ENCODE data around the gene CFAP74.

CFAP74 gene

DNA sequence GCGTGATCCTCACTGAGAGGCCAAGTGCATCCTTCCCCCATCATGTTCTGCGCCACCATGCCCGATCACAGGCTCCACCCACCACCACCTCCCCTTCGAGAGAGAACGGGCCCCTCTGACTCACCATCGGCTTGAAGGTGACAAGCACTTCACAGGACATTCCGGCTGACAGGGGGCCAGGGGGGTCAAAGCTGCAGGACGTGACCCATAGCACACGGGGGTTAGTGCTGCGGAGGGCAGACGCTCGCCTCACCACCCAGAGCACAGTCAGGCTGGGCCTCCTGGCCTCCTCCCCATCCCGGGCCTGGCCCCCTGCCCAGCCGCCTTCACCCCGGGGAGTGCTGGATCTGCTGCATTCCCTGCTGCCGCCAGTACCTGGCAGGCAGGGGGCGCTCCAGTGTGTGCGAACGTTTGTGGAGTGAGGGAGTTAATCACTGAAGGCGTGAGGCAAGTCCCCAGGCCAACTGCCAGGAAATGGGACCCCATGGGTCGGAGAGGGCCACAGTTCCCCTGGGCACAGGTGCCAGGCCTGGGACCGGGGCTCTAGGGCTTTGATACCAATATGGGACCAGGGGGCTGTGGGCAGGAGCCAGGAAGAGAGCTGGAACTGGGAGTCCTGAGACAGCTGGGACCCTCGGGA lies 43.6 kb downstream of the CFAP74 start:
- no peak overlapping the region for H3K4me3 ChIP-seq (ENCODE audit: low read length)
- peak; percentile 48 for DNase-seq (ENCODE audit: low read depth, low spot score)

DNA sequence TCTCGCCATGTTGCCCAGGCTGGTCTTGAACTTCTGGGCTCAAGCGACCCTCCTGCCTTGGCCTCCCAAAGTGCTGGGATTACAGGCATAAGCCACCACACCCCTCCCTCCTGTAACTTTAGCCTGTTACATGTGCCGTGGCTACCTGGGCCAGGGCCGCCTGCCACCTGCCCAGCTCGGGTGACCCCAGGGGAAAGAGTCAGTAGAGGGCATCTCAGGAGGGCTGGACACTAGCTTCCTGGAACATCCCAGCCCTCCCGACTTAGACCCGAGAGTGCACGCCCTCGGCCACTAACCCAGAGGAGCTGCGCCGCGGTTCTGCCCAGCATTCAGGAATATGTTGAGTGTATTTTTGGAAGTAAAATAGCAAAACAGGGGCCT lies 44.1 kb downstream of the CFAP74 start:
- no peak for DNase-seq (ENCODE audit: low read depth, low spot score)
- no peak overlapping the region for H3K4me3 ChIP-seq (ENCODE audit: low read length)

DNA sequence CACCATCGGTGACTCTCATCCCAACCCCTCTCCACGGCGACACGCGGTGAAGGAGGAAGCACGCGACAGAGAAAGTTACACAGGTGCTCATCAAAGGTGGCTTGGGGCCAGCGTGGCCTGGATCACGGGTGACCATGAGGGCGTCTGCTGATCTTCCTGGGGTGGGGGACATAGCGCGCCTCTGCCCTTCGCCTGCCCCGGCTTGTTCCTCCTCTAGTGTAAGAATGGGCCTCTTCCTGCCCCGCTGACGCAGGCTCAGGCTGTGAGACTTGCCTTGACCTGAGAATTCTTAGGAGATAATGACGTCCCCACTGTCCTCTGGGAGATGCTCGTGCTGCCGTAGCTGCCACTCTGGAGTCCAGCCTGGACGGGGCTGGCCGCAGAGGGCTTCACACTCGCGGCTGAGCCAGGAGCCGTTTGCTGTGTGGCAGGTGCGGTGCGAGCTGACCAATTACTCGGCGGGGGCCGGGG lies 45.5 kb downstream of the CFAP74 start:
- H3K4me3 ChIP-seq (ENCODE audit: low read length), result no peak overlapping the region
- DNase-seq (ENCODE audit: low read depth, low spot score), result no peak

DNA sequence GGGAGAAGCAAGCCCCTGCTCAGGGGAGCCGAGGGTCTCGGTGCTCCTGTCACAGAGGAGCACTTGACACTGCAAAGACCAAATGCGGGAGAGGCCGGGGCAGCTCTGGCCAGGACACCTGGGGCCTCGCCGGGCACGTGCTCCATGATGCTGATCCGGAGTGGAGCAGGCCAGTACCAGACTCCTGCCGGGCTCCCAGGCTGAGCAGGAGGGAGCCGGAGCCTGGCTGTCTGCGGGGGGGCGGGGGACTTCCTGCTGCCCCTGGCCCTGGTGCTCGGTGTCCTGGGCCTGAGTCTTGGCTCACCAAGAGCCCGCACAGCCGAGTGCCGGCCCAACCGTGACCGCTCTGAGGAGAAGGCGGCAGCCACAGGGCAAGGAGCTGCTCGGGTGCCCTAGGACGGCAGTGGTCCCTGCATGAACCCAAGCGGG lies 46.0 kb downstream of the CFAP74 start:
- DNase-seq (ENCODE audit: low read depth, low spot score), result no peak
- no peak overlapping the region for H3K4me3 ChIP-seq (ENCODE audit: low read length)

DNA sequence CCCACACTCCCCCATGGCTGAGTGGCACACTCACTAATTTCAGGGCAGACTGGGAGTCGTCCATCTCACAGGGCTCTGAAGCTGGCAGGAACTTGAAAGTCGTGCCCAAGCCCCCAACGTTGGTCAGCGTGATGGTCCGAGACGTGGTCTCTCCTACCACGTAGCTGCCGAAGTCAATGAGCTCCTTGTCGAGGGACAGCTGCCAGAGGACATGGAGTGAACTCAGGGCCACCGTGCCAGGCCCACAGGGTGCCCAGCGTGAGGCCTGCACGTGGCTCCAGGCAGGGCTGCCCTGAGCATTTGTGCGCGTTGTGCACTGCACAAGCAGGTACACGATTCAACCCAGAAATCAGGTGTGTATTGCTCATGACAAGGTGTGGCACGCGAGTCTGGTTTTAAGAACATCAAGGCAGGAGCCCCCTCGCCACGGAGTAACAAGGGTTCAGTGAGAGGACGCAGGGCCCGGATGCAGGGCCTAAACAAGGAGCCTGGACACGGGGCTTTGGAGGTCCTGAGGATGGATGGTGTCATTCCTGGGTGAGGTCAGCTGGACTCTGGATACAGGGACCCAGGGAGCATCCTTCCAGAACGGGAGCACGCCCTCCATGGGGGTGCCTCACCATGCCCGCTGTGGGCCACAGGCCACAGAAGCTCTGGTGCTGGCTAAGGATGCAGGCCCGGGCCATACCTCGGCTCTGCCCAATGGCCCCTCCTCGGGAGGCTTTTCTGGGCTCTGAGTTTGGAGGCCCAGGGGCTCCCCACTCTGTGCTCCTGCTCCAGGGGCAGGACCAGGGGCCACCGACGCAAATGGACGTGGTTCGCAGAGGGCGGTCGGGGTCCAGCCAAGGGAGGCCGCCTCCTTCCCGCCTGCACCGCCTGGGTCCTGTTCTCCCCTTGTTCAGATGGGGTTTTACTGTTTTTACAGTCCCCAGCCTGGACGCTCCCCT lies 46.7 kb downstream of the CFAP74 start:
- DNase-seq (ENCODE audit: low read depth, low spot score), result no peak
- H3K4me3 ChIP-seq (ENCODE audit: low read length), result no peak overlapping the region

DNA sequence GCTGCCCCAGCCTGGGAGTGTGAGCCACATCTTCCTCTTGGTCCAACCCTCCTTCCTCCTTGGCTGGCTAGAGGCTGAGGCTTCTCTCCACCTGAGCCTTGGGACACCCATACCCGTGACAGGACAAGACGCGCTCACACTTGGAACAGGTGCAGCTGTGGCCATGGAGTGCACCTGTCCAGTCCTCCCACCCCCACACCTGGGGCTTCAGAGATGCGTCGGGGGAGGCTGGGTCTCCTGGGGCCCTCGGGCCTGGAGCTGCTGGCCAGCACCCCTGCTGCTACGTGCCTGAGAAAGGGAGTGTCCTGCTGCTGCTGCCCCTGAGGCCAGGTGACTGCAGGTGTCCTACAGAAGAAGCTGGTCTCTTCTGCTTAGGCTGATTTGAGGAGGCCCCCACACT lies 47.5 kb downstream of the CFAP74 start:
- H3K4me3 ChIP-seq (ENCODE audit: low read length), result no peak overlapping the region

DNA sequence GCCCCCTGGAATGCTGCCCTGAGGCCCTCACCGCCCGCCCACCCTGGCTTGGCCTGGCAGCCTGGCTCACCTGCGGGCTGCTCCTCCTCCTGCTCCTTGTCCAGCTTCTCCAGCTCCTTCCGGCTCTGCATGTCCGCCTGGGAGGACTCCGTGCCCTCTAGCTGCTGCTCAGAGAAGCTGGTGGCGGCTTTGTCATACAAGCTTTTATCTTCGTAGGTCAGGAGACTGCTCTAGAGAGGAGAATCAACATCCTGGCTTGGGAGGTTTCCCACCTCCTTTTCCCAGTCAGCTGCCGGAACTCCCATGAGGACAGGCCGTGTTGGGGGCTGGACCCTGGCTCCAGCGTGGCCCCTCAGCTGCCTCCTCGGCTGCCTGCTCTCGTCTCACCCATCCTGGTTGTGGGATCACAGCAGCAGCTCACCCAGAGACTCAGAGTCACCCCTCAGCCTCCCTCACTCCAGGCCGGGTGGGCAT lies 47.9 kb downstream of the CFAP74 start:
- no peak for DNase-seq (ENCODE audit: low read depth, low spot score)

More for the DNA sequence above, 47.5 kb downstream of the CFAP74 start:
- no peak for DNase-seq (ENCODE audit: low read depth, low spot score)

DNA sequence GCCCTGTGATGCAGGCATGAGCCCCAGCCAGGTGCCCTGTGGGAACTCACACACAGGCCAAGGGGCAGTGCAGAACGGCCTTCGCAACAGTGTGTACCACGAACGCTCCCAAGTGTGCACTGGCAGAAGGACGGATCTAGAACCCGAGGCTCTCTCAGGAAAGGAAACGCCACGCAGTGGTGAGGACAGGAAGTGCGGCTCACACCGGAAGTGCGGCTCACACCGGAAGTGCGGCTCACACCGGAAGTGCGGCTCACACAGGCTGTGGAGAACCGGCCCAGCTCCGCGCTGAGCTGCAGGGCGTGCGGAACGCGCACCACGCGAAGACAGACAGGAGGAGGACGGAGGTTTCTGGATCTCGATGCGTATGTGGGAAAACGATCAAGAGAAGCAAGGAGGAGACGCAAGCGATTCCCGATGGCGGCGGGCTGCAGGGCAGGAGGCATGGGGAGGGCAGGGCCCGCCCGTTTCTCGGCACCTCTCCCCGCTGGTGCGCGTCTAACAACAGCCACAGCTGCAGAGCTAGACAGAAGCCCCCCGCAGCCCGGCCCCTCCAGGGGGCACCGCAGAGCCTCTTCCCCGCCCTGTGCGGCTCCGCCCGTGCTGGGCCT lies 48.6 kb downstream of the CFAP74 start:
- no peak overlapping the region for H3K4me3 ChIP-seq (ENCODE audit: low read length)
- DNase-seq (ENCODE audit: low read depth, low spot score), result no peak

More for the DNA sequence above, 47.9 kb downstream of the CFAP74 start:
- H3K4me3 ChIP-seq (ENCODE audit: low read length), result no peak overlapping the region

DNA sequence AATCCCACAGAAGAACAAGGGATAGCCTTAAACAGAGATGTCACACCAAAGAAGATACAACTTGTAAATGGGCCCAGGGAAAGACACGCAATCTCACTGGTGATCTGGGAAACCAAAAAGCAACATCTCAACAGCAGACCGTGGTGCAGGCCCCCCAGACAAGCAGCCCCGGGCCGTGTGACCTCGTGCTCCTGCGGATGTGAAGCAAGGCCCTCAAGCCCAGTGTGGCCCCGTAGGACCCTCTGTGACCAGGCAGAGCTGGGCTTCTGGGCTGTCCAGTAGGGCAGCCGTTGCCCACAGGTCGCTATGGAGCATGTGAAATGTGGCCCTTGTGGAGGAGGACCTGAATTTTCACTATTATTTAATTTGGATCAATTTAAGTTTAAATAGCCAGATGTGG lies 49.6 kb downstream of the CFAP74 start:
- no peak overlapping the region for H3K4me3 ChIP-seq (ENCODE audit: low read length)

DNA sequence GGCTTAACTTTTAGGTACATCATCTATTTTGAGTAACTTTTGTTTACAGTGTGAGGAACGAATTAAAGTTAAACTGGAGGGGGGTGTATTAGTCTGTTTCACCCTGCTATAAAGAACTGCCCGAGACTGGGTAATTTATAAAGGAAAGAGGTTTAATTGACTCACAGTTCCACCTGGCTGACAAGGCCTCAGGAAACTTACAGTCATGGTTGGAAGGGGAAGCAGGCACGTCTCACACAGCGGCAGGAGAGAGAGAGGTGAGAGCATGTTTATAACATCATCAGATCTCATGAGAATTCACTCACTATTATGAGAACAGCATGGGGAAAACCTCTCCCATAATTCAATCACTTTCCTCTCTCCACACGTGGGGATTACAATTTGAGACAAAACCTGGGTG lies 52.6 kb downstream of the CFAP74 start:
- no peak overlapping the region for H3K4me3 ChIP-seq (ENCODE audit: low read length)
- DNase-seq (ENCODE audit: low read depth, low spot score), result no peak

More for the DNA sequence above, 49.6 kb downstream of the CFAP74 start:
- no peak for DNase-seq (ENCODE audit: low read depth, low spot score)

DNA sequence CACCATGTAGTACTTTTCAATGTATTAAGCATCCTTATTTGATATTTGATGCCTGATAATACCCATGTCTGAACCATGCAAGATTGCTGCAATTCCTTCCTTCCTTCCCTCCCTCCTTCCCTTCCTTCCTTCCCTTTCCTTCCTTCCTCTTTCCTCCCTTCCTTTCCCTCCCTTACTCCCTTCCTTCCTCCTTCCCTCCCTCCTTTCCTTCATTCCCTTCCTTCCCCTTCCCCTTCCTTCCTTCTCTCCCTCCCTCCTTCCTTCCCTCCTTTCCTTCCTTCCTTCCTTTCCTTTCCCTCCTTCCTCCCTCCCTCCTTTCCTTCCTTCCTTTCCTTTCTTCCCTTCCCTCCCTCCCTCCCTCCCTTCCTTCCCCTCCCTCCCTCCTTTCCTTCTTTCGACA lies 54.8 kb downstream of the CFAP74 start:
- no peak for DNase-seq (ENCODE audit: low read depth, low spot score)

DNA sequence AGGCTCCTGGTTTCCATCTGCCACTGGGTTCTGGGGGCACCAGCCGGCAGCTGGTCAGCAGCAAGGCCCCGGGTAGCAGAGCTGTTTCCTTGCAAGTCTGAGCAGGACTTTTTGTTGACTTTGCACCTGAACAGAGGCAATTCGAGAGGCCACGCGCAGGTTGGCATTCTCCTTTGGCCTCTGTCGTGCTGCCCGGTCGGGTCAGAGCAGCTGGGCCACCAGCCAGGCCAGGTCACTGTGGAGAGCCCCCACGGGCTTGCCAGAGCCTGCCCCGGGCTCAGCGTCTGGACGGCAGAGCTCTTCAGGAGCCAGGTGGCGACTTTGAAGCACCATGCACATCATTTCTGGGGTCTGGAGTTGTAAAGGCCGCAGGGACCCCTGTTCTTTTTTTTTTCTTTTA lies 56.1 kb downstream of the CFAP74 start:
- no peak for DNase-seq (ENCODE audit: low read depth, low spot score)
- H3K4me3 ChIP-seq (ENCODE audit: low read length), result no peak overlapping the region

More for the DNA sequence above, 54.8 kb downstream of the CFAP74 start:
- no peak overlapping the region for H3K4me3 ChIP-seq (ENCODE audit: low read length)

DNA sequence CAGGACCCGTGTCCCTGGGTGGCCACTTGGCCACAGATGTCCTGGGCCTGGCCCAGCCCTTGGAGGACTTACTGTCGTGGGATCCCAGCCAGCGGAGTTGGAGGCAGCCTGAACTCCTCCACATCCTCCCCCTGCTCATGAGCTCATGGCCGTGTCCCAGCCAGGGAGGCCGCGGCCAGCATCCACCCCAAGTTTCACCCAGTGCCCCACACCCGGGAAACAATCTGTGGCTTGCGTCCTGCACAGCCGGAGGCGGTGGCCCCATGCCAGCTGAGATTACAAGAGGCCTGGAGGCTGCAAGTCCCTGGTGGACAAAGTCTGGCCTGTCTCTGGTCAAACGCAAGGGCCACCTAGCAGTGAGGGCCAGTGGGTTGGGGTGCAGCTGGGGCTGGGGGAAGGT lies 57.0 kb downstream of the CFAP74 start:
- DNase-seq (ENCODE audit: low read depth, low spot score), result no peak
- H3K4me3 ChIP-seq (ENCODE audit: low read length), result no peak overlapping the region

DNA sequence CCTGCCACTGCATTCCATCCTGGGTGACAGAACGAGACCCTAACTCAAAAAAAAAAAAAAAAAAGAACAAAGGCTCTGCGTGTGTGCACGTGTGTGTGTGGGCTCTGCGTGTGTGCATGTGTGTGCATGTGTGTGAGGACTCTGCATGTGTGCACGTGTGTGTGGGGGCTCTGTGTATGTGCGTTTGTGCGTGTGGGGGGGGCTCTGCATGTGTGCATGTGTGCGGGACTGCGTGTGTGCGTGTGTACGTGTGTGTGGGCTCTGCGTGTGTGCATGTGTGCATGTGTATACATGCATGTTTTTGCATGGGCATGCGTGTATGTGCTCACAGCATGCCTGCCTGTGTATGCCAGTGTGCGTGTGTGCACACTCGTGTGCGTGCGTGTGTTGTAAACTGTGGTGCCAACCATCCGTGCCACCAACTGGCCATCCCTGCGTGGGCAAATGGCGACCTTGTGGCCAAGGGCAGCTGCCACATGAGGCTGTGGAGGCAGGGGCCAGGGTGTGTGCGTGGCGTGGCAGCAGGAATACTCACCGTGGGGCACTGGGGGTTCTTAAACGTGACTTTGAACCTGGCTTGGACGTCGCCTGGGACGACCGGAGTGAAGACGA lies 57.7 kb downstream of the CFAP74 start:
- DNase-seq (ENCODE audit: low read depth, low spot score), result no peak

DNA sequence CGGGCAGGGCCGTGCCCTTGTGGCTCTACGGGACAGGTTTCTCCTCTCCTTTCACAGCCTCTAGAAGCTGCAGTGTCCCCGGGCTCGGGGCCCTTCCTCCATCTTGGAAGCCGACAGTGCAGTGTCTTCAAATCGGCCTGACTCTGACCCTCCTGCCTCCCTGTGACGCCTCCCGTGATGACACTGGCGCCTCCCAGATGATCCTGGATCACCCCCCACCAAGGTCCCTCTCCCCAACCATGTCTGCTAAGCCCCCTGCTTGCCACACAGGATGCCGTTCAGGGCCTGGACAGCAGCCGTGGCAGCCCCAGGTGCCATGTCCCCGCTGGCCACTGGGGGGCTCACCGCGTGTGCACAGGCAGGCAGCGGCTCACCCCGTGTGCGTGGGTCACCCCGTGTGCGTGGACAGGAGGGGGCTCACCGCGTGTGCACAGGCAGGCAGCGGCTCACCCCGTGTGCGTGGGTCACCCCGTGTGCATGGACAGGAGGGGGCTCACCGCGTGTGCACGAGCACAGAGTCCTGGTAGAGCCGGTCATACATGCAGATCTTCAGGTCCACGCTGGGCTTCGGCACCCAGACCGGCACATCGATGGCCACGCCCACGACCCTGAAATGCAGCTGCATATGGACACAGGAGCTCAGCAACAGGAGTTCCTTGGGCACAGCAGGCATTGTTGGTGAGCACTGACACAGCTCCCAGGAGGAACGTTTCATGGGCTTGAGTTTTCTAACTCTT lies 59.6 kb downstream of the CFAP74 start:
- no peak for DNase-seq (ENCODE audit: low read depth, low spot score)
- H3K4me3 ChIP-seq (ENCODE audit: low read length), result peak overlapping the region; percentile 4

More for the DNA sequence above, 57.7 kb downstream of the CFAP74 start:
- H3K4me3 ChIP-seq (ENCODE audit: low read length), result no peak overlapping the region

DNA sequence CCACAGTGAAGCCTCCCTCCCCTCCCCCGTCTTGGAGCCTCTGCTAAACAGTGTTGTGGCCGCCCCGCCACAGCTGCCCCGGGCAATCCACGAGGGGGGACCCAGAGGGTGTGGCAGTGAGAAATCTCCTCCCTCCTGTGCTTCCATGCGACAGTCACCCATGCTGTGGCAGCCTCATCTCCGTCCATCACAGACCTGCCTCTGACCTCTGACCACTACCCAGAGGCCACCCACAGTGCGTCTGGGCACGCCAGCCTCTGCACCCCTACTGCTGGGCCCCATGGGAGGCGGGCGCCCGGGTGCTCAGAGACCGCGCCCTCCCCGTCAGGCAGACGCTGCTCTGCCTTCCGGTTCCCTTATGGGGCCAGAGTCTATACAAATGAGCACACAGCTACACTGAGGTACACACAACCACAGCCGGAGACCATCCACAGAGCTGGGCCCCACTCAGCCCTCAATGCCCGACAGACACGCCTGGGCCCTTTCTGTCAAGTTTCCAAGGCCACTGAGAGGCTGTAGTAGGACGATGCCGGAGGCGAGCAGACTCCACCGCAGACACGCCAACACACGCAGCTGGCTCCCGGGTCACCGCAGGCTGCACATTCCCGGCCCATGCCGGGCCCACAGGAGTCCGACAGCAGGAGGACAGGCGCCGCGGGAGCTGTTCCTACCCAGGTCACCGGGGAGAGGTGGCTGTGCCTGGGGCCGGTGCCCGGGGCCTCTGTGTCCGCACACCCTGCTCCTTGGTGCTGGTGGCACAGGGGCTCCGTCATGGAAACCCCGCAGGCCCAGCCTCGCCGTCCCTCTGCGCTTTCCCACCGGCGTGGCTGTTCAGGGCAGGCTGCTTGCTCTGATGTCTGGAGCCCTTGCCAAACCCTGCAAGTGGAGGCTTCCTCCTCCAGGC lies 60.6 kb downstream of the CFAP74 start:
- no peak for DNase-seq (ENCODE audit: low read depth, low spot score)
- H3K4me3 ChIP-seq (ENCODE audit: low read length), result no peak overlapping the region

DNA sequence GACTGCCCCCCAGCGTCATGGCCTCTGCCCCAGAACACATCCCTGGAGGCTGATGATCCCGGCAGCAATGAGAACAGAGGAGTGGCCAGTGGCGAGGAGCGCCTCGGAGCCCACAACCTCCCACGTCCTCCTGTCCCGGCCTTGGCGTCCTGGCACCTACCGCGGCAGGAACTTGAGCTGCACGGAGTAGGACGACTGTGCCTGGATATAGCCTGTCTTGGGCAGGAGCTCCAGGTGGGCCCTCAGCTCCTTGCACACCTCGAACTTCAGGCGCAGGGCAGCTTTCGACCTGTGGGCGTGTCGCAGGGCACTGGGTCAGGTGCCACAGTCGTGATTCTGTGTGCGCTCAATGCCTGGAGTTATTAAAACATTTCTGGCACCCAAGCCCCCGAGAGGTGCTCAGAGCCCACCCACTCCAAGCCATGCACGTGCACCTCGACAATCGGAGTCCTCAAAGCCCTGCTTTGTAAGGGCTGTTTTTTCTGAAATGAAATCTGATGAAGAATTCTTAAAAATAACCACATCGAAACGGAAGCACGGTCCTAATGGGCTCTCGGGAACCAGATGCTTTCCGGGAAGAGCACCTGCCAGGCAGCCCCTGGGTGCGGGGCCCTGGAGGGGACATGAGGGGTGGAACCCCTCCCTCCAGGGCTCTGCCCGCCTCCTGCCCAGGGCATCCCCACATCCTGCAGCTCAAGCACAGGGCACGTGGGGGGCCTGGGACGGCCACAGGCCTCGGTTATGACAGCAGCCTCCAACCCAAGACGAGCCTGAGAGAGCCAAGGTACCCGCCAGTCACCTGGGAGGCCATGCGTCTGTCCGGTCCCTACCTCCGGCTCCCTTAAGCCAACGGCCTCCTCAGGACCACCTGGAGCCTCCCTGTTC lies 61.5 kb downstream of the CFAP74 start:
- DNase-seq (ENCODE audit: low read depth, low spot score), result no peak
- no peak overlapping the region for H3K4me3 ChIP-seq (ENCODE audit: low read length)
